ENCODE results near the gene SMIM35. TPM values are rescaled to one million over a fixed set of nuclear protein-coding genes. Genes with fewer than 3 reads are reported as not detected.
A peak's percentile ranks its signal among the peaks of the same experiment; 100 is the strongest.

Gene SMIM35
- total RNA-seq, 4 donors from 2014 or later = not detected

DNA sequence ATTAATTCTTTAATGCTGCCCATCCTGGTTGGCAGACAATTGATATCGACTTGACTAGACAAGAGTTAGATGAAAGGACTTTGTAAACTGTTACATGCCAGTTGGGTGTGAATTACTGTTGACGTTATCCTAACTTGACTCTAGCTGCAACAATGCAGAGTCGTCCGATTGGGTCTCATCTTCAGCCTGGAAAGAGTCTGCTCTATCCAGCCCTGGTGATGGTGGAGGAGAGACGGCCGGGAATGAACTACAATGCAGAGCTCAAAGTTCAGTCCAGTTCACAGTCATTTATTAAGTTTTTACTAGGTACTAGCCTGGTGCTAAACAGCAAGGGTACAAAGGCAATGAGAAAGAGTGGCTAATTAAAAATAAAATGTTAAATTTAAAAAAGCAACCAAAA lies 4.9 kb upstream of the SMIM35 start:
- H3K4me1 ChIP-seq = peaks cover 0 to 7% (median 0%) of the 10 kb centered on the region in 4 donors
- no peak overlapping the region for H3K4me3 ChIP-seq
- TF ChIP-seq POLR2A (IDR thresholded peaks at IDR 0.05) = no peak
- TF ChIP-seq, protein P1, sequence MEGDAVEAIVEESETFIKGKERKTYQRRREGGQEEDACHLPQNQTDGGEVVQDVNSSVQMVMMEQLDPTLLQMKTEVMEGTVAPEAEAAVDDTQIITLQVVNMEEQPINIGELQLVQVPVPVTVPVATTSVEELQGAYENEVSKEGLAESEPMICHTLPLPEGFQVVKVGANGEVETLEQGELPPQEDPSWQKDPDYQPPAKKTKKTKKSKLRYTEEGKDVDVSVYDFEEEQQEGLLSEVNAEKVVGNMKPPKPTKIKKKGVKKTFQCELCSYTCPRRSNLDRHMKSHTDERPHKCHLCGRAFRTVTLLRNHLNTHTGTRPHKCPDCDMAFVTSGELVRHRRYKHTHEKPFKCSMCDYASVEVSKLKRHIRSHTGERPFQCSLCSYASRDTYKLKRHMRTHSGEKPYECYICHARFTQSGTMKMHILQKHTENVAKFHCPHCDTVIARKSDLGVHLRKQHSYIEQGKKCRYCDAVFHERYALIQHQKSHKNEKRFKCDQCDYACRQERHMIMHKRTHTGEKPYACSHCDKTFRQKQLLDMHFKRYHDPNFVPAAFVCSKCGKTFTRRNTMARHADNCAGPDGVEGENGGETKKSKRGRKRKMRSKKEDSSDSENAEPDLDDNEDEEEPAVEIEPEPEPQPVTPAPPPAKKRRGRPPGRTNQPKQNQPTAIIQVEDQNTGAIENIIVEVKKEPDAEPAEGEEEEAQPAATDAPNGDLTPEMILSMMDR (IDR thresholded peaks at IDR 0.05) = no peak
- H3K36me3 ChIP-seq = peaks cover 0 to 10% (median 0%) of the 10 kb centered on the region in 3 donors
- H3K27me3 ChIP-seq = no peaks in the 10 kb centered on the region
- H3K9me3 ChIP-seq = peaks cover 0 to 12% (median 3%) of the 10 kb centered on the region in 4 donors
- no peak for DNase-seq
- peak overlapping the region in 1 of 4 donors; percentile 32 for H3K27ac ChIP-seq

DNA sequence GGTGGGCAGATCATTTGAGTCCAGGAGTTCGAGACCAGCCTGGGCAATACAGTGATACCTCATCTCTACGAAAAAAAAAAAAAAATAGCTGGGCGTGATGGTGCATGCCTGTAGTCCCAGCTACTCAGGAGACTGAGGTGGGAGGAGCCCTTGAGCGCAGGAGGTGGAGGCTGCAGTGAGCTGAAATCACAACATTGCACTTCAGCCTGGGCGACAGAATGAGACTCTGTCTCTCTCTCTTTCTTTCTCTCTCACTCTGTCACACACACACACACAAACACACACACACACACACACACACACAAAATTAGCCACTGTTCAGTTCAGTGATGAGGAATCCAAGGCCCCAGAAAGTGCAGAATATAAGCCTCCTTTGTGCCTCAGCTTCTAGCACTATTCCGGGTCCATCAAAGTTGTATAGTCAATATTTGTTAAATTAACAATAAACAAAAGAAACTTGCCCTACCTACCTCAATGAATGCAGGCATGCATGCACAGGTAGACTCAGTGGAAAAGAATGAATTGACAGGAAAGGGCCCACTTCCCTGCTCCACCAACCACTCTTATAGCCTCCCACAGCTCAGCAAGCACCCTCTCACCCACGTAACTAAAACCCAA lies 3.9 kb upstream of the SMIM35 start:
- H3K27me3 ChIP-seq = no peaks in the 10 kb centered on the region
- H3K27ac ChIP-seq = peak overlapping the region in 1 of 4 donors; percentile 32
- H3K9me3 ChIP-seq = peaks cover 0 to 12% (median 5%) of the 10 kb centered on the region in 4 donors
- no peak overlapping the region for H3K4me3 ChIP-seq
- no peak for DNase-seq
- H3K36me3 ChIP-seq = peaks cover 0 to 14% (median 0%) of the 10 kb centered on the region in 3 donors
- H3K4me1 ChIP-seq = peaks cover 0 to 7% (median 0%) of the 10 kb centered on the region in 4 donors
- TF ChIP-seq POLR2A (IDR thresholded peaks at IDR 0.05) = no peak
- TF ChIP-seq, protein P1 (IDR thresholded peaks at IDR 0.05) = no peak

DNA sequence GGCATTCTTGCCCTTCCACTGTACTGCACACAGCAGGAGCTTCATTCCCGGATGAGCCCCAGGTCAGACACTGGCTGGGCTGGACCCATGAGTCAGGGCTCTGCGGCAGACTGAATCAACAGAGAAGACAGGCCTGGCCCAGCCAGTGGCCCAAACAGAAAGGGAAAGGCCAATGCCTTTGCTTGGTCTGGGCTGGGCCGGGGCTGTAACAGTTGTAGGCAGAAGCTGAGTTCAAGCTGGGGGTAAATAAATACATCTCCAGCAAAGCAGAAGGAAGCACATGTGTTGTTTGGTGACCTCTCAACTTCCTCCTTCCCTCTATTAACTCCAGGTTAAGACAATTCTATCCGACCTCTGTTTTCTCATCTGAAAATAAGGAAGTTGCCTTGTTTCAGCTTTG lies 1.8 kb upstream of the SMIM35 start:
- DNase-seq = peak in 2 of 3 donors; percentile 58 to 60
- no peak for TF ChIP-seq POLR2A (IDR thresholded peaks at IDR 0.05)
- TF ChIP-seq, protein P1 (IDR thresholded peaks at IDR 0.05) = no peak

DNA sequence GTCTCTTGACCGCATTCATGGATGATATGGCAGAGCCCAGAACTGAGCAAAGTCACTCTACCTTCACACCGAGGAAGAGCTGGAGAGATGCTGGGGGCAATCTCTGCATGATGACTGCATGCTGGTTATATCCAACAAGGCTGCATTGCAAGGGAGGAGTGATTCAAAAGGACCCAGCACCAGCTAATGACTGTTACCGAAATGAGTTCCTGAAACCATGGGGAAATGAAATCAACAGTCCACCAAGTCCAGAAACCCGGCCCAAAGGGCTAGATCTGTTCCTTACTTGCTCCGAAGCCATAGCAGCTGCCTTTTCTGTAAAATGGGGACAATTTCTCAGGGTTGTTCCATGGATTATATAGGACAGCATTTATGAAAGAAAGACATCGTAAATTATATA lies 1.2 kb upstream of the SMIM35 start:
- H3K27ac ChIP-seq = no peak overlapping the region
- TF ChIP-seq POLR2A (IDR thresholded peaks at IDR 0.05) = no peak
- TF ChIP-seq, protein P1 (IDR thresholded peaks at IDR 0.05) = no peak

More for the DNA sequence above, 1.8 kb upstream of the SMIM35 start:
- peaks cover 0 to 20% (median 2%) of the 10 kb centered on the region in 4 donors for H3K4me1 ChIP-seq
- H3K27me3 ChIP-seq = no peaks in the 10 kb centered on the region
- peaks cover 0 to 17% (median 0%) of the 10 kb centered on the region in 3 donors for H3K36me3 ChIP-seq
- no peak overlapping the region for H3K27ac ChIP-seq
- no peak overlapping the region for H3K4me3 ChIP-seq
- peaks cover 0 to 12% (median 5%) of the 10 kb centered on the region in 4 donors for H3K9me3 ChIP-seq

DNA sequence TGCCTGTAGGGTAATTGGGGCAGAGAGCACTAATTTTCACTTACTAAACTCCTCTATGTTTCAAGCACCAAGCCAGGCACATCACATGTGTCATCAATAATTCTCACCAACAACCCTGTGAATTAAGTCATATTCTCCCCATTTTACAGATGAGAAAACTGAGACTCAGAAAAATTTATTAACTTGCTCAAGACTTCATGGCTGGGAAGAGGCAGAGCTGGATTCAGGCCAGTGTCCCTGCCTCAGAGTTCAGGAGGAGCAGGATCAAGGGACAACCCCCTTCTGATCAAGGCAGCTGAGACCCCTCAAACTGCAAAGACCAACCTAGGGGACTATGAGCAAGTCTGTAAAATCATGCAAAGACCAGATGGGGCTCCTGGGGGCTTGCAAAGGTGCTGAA lies 2.1 kb downstream of the SMIM35 start:
- H3K36me3 ChIP-seq = peaks cover 0 to 17% (median 0%) of the 10 kb centered on the region in 3 donors
- TF ChIP-seq POLR2A (IDR thresholded peaks at IDR 0.05) = no peak
- TF ChIP-seq, protein P1 (IDR thresholded peaks at IDR 0.05) = no peak
- H3K27ac ChIP-seq = peak overlapping the region in 2 of 4 donors; percentile 74 to 77

More for the DNA sequence above, 1.2 kb upstream of the SMIM35 start:
- DNase-seq = no peak
- H3K36me3 ChIP-seq = peaks cover 0 to 17% (median 0%) of the 10 kb centered on the region in 3 donors
- H3K27me3 ChIP-seq = no peaks in the 10 kb centered on the region
- peaks cover 0 to 26% (median 2%) of the 10 kb centered on the region in 4 donors for H3K4me1 ChIP-seq
- H3K9me3 ChIP-seq = peaks cover 0 to 12% (median 5%) of the 10 kb centered on the region in 4 donors
- no peak overlapping the region for H3K4me3 ChIP-seq

More for the DNA sequence above, 2.1 kb downstream of the SMIM35 start:
- peaks cover 0 to 26% (median 2%) of the 10 kb centered on the region in 4 donors for H3K4me1 ChIP-seq
- no peak for DNase-seq
- H3K9me3 ChIP-seq = peaks cover 0 to 12% (median 5%) of the 10 kb centered on the region in 4 donors
- no peaks in the 10 kb centered on the region for H3K27me3 ChIP-seq
- H3K4me3 ChIP-seq = no peak overlapping the region
